Body of pancreas (tissue), 4 donors: ENCODE results near the gene STRA8. TPM values are rescaled to one million over a fixed set of nuclear protein-coding genes. Genes with fewer than 3 reads are reported as not detected.

ENCODE experiments used
- ATAC-seq: fragments of 150-250 bp; one replicate; pipeline ENCODE4 v1.9.1; 2016
- DNase-seq, 4 donors: peaks; one replicate each; pipeline ENCODE4 v3.0.0-alpha.2; 2019
- H3K27ac ChIP-seq, 4 donors: fragments of 200-600 bp; sonication (generic); 1 replicate in 3 of 4; 2 replicates in 1 of 4; pipeline versions ENCODE4 v1.5.1 to v1.6.1; 2016 to 2019; ENCODE audit warnings: mild to moderate bottlenecking in 1 of 4, mixed read lengths in 1 of 4, moderate library complexity in 1 of 4
- H3K27me3 ChIP-seq, 2 donors: fragments of 200-600 bp; sonication (generic); one replicate each; pipeline ENCODE4 v1.6.0; 2016; ENCODE audit warnings: mild to moderate bottlenecking in 1 of 2
- H3K36me3 ChIP-seq, 2 donors: fragments of 200-600 bp; sonication (generic); replicated peaks in 1 of 2; 2 replicates each; pipeline ENCODE4 v1.5.1; 2016; ENCODE audit warnings: low read depth in 2 of 2; ENCODE audit not compliant: insufficient read depth in 1 of 2
- H3K4me1 ChIP-seq: fragments of 200-600 bp; sonication (generic); one replicate; pipeline ENCODE4 v1.6.0; 2016
- H3K4me3 ChIP-seq, 2 donors: fragments of 200-600 bp; sonication (generic); 1 replicate in 1 of 2; 2 replicates in 1 of 2; pipeline ENCODE4 v1.5.1; 2016 to 2019
- H3K9me3 ChIP-seq, 3 donors: fragments of 200-600 bp; sonication (generic); 1 replicate in 2 of 3; 2 replicates in 1 of 3; pipeline ENCODE4 v1.5.1; 2016
- POLR2A ChIP-seq, 3 donors: fragments of 450-650 bp; IDR thresholded peaks; one replicate each; pipeline ENCODE4 v1.6.1; 2016; ENCODE audit warnings: antibody characterized with exemption in 3 of 3, mild to moderate bottlenecking in 2 of 3
- WGBS, 2 donors: methylation state at CpG; one replicate each; pipeline ENCODE4 v1.1.5; 2017; 5-methylcytosine and 5-hydroxymethylcytosine counted together
- intact Hi-C: fragments of 100-400 bp; cut with DNase I; formaldehyde crosslinking; loops from one replicate; pipeline ENCODE4 v1.15.1; 2023
- total RNA-seq, 2 donors: library from RNA; depleted of rRNA; stranded (reverse); fragments of >200 nt; gene quantifications; one replicate each; pipeline ENCODE4 v1.1.0, GENCODE V29; 2016
- TF ChIP-seq, protein P1 (sequence below), 7 experiments: fragments of 450-650 bp in 4 of 7; fragments of 200-600 bp in 3 of 7; sonication (generic) in 3 of 7; IDR thresholded peaks; one replicate each; pipeline ENCODE4 v1.5.1; 2016 to 2019; ENCODE audit warnings: antibody characterized with exemption in 7 of 7

The STRA8 gene
- total RNA-seq, 2 donors from 2014 or later = not detected

DNA sequence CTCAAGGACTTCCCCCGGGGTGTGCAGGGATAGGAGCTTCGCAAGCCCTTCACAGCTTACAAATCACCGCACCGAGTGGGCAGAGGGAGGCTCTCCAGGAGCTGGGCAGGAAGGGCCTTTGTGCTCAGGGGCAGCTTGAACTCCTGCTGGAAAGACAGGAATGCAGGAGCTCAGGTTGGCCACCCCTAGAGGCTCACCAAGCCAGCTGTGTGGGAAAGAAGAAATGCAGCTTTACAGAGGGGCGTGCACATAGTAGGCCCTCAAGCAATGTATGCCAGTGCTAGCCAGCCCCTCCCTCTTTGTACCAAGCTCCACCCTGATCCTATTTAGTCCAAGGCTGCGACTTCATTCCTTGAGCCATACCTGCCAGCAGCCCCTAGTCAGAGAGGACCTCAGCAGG lies 26.1 kb downstream of the STRA8 start:
- DNase-seq = no peak
- Histone ChIP-seq H3K4me3 (no peak overlapping the region), H3K9me3 (no peaks in the 10 kb centered on the region), H3K36me3 (no peaks in the 10 kb centered on the region), H3K27me3 (no peaks in the 10 kb centered on the region), H3K4me1 (no peaks in the 10 kb centered on the region), H3K27ac (no peak overlapping the region)
- intact Hi-C loops = no loop called here
- TF ChIP-seq, protein P1, sequence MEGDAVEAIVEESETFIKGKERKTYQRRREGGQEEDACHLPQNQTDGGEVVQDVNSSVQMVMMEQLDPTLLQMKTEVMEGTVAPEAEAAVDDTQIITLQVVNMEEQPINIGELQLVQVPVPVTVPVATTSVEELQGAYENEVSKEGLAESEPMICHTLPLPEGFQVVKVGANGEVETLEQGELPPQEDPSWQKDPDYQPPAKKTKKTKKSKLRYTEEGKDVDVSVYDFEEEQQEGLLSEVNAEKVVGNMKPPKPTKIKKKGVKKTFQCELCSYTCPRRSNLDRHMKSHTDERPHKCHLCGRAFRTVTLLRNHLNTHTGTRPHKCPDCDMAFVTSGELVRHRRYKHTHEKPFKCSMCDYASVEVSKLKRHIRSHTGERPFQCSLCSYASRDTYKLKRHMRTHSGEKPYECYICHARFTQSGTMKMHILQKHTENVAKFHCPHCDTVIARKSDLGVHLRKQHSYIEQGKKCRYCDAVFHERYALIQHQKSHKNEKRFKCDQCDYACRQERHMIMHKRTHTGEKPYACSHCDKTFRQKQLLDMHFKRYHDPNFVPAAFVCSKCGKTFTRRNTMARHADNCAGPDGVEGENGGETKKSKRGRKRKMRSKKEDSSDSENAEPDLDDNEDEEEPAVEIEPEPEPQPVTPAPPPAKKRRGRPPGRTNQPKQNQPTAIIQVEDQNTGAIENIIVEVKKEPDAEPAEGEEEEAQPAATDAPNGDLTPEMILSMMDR (IDR thresholded peaks at IDR 0.05) = no peak
- no peak for TF ChIP-seq POLR2A (IDR thresholded peaks at IDR 0.05)
- ATAC-seq = no peak
- WGBS, 2 donors = 87 to 90% methylated on average over 1 to 5 of the region's 6 CpGs

DNA sequence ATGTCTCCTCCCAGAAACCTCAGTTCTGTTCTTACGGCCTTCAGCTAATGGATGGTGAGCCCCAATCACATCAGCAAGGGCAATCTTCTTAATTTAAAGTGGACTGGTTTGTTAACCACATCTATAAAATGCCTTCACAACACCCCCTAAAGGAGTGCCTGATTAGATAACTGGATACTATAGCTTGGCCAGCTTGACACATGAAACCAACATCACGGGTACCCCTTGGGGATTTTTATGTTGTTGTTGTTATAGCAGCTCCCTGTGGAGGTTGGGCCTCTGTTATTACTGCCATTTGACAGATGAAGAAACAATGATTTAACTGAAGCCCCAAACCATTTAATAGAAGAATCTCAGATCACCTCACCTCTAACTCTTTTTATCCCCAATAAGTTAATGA lies 26.8 kb downstream of the STRA8 start:
- H3K9me3 ChIP-seq = no peaks in the 10 kb centered on the region
- H3K27me3 ChIP-seq = no peaks in the 10 kb centered on the region
- H3K4me1 ChIP-seq = no peaks in the 10 kb centered on the region
- no peak overlapping the region for H3K4me3 ChIP-seq
- no peaks in the 10 kb centered on the region for H3K36me3 ChIP-seq
- H3K27ac ChIP-seq = no peak overlapping the region
- no peak for DNase-seq
- ATAC-seq = no peak
- WGBS, 2 donors = 86 to 90% methylated on average over 2 of the region's 2 CpGs
- intact Hi-C loops = no loop called here
- TF ChIP-seq, protein P1 (IDR thresholded peaks at IDR 0.05) = no peak
- no peak for TF ChIP-seq POLR2A (IDR thresholded peaks at IDR 0.05)

DNA sequence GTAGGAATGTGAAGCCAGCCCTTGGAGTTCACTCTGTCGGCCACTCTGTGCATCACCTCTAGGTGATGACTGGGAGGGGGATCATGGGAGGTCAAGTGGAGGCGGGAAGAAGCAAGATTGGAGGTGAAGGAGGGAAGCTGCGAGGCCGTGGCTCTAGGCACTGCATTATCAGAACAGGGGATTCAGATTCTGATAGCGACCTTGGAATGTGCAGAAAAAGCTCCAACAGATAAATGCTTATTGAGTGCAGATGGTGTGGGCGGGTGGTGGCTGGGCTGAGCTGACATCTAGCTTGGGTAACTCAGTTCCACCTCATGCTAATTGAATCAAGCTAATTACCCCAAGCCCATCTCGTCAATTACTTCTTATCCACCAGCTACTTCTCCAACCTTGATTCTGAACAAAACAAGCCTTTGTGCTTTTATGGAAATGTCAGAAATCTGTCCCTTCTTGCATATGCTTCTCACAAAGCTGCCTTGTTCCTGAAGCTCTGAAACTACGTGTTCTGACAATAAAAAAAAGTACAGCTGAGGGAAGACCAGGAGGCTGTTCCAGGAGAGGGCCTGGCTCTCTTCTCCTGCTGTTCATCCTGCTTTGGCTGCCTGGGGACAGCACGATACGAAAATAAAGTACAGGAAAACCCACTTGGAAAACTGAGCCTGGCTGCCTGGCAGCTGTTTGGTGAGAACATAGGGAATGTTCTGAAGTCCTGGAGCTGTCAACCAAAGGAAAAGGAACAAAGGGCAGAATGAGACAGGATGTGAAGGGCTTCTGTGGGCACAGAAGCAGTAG lies 27.5 kb downstream of the STRA8 start:
- DNase-seq = no peak
- ATAC-seq = peak; percentile 12
- no peaks in the 10 kb centered on the region for H3K36me3 ChIP-seq
- H3K27ac ChIP-seq = peak overlapping the region in 2 of 4 donors; percentile 15 to 61
- no peak overlapping the region for H3K4me3 ChIP-seq
- intact Hi-C loops = no loop called here
- no peaks in the 10 kb centered on the region for H3K27me3 ChIP-seq
- no peaks in the 10 kb centered on the region for H3K9me3 ChIP-seq
- TF ChIP-seq, protein P1 (IDR thresholded peaks at IDR 0.05) = no peak
- TF ChIP-seq POLR2A (IDR thresholded peaks at IDR 0.05) = no peak
- no peaks in the 10 kb centered on the region for H3K4me1 ChIP-seq
- 43 to 49% methylated on average over 10 of the region's 10 CpGs for WGBS, 2 donors

DNA sequence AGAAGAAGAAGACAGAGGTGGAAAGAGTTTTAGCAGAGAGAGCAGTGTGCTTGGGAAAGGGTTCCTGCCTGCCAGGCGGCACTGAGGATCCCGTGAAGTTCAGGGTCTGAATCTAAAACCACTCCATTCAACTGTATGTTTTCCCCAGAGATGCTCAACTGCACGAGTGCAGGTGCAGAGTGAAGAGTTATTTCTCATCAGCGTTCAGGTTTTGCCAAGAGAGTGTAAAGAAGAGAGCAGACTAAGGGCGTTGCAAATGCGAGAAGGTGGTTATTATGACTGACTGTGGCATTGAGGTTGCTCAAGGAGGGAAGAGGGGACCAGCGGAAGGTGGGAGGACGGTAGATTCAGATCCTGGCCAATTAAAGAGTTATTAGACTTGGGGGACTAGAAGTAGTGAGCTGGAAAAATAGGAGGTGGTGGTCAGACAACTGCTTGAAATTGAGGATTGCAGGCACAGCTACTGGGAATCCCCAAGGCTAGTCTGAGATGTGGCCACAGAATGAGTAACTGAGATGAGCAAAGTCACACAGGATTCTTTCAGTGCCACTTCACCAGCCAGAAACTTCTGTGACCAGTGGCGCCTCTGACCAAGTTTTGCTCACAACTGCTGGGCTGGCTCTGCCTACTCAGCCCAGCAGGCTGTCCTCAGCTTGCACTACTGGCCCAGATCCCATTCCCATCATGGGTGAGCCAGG lies 29.1 kb downstream of the STRA8 start:
- 66 to 76% methylated on average over 8 to 9 of the region's 9 CpGs for WGBS, 2 donors
- ATAC-seq (no peak), DNase-seq (no peak)
- Histone ChIP-seq H3K27me3 (no peaks in the 10 kb centered on the region), H3K27ac (no peak overlapping the region), H3K36me3 (no peaks in the 10 kb centered on the region), H3K4me3 (no peak overlapping the region), H3K9me3 (no peaks in the 10 kb centered on the region), H3K4me1 (no peaks in the 10 kb centered on the region)
- intact Hi-C loops = no loop called here
- no peak for TF ChIP-seq POLR2A (IDR thresholded peaks at IDR 0.05)
- TF ChIP-seq, protein P1 (IDR thresholded peaks at IDR 0.05) = no peak
